GM21529 (cell line): Measurements from ENCODE around the gene ZC3H7B.
"Not testable (repeated sequence)": the region's sequence is repeated elsewhere in the genome, so short reads cannot be mapped to it uniquely, and the experiment has no call there.

Experiments
- ATAC-seq: cut with Tn5 transposase; IDR thresholded peaks from one replicate; pipeline ENCODE4 v1.9.1; 2021; ENCODE audit not compliant: unreplicated experiment

Gene ZC3H7B, protein sequence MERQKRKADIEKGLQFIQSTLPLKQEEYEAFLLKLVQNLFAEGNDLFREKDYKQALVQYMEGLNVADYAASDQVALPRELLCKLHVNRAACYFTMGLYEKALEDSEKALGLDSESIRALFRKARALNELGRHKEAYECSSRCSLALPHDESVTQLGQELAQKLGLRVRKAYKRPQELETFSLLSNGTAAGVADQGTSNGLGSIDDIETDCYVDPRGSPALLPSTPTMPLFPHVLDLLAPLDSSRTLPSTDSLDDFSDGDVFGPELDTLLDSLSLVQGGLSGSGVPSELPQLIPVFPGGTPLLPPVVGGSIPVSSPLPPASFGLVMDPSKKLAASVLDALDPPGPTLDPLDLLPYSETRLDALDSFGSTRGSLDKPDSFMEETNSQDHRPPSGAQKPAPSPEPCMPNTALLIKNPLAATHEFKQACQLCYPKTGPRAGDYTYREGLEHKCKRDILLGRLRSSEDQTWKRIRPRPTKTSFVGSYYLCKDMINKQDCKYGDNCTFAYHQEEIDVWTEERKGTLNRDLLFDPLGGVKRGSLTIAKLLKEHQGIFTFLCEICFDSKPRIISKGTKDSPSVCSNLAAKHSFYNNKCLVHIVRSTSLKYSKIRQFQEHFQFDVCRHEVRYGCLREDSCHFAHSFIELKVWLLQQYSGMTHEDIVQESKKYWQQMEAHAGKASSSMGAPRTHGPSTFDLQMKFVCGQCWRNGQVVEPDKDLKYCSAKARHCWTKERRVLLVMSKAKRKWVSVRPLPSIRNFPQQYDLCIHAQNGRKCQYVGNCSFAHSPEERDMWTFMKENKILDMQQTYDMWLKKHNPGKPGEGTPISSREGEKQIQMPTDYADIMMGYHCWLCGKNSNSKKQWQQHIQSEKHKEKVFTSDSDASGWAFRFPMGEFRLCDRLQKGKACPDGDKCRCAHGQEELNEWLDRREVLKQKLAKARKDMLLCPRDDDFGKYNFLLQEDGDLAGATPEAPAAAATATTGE

DNA sequence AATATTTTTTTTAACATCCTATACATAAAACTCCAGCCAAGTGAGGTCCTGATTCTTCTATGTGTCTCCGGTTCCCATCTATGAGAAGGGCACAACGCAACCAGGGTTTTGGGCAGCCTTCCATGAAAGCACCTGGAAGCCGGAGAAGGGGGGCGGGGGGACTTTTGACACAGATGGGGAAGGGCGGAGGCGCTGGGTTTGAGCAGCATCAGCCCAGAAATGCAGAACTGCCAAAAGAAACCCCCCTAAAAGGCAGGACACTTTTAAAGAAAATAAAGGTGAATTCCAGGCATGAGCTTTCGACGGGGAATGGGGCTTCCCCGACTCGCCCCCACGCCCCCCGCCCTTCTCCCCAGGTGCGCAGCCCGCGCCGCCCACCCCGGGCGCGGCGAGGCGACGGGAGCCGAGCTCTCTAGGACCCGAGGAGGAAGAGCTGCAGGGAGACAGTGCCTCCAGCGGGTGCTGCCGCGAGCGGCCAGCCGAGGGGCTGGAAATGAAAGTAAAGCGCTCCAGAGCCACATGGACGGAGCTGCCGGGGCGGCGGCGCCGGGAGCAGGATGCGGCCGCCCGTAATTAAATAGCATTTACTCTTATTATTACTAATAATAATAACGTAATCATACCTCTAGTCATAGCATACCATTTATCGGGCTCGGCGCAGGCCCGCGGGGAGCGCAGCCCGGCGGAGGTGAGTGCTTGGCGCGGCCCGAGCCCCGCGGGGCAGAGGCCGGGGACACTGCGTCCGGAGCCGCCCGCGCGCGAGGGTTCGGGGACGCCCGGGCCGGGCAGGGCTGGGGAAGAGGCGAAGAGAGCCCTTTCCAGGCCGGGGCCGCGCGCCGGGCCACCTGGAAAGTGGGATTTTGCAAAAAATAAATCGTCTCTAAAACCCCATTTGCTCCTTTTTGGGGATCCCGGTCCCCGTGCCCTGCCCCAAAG is at the start of gene ZC3H7B:
Gene ZC3H7B, plus strand, starts transcription at position 441 of the 936 bp plus-strand sequence. CDS start 19,136 bp downstream, outside the sequence.
- peak; percentile 87 for ATAC-seq

GRCh38 chr22:41252365-41252764 is 49.0 kb upstream of the ZC3H7B start:
- ATAC-seq, result no peak

DNA sequence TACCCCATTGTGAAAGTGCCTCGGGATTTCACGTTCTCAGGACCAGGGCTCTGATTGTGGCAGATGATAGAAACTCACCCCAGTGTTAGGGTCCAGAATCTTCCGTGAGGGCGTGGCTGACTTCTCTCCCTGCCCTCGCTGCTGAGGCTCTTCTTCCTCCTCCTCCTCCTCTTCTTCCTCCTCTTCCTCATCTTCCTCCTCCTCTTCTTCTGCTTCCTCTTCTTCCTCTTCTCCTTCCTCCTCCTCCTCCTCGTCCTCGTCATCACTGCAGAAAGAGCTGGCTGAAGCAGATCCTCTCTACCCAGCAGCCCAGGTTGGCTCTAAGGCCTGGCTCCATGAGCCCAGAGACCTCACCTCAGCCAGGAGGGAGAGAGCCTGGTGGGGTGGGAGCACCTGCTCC is 47.1 kb upstream of the ZC3H7B start:
- no peak for ATAC-seq

- ATAC-seq, result no peak
These were observed 44.8 kb upstream of the ZC3H7B start for GRCh38 chr22:41256254-41257253.

- no peak for ATAC-seq
These were observed 43.6 kb upstream of the ZC3H7B start for GRCh38 chr22:41257696-41258095.

GRCh38 chr22:41259756-41260155 is 41.6 kb upstream of the ZC3H7B start:
- ATAC-seq, result not testable (repeated sequence)

GRCh38 chr22:41260871-41261270 is 40.5 kb upstream of the ZC3H7B start:
- no peak for ATAC-seq

DNA sequence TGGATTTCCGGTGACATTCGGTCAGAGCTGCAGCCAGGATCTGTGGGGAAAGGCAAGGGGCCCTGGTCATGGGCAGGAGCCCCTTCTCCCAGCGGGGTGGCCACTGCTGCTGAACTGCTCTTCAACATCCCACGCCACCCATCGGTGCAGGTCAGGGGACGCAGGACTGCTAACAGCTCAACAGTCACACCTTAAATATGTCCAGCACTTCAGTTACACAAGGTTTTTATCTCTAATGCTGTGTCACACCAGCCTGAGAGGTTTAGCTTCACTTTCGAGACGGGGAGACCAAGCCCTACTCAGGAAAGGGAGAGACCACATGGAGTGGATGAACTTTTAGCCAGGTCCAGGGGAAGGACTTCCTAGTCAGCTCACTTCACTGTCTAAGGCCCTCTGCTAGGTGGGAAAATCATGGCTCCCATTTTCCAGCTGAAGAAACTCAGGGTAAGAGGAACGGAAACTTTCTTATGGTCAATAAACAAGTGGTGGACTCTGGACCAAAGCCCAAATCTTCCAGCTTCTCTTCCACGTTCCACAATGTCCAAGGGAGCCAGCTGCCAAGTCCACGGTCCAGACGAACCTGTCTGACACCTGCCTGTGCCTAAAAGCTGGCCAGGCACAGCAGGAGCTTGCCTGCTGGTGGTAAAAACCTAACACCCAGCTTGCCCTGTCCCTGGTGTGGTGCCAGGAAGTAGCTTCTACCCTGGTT is 39.6 kb upstream of the ZC3H7B start:
- ATAC-seq, result no peak

GRCh38 chr22:41262250-41262765 is 39.0 kb upstream of the ZC3H7B start:
- ATAC-seq, result no peak

- ATAC-seq, result no peak
These were observed 37.6 kb upstream of the ZC3H7B start for GRCh38 chr22:41263704-41264103.

GRCh38 chr22:41264408-41264941 is 36.9 kb upstream of the ZC3H7B start:
- no peak for ATAC-seq

- ATAC-seq, result no peak
These were observed 33.4 kb upstream of the ZC3H7B start for GRCh38 chr22:41267958-41268357.

- ATAC-seq, result no peak
These were observed 29.5 kb upstream of the ZC3H7B start for GRCh38 chr22:41271787-41272186.

GRCh38 chr22:41273128-41273527 is 28.2 kb upstream of the ZC3H7B start:
- ATAC-seq, result no peak

DNA sequence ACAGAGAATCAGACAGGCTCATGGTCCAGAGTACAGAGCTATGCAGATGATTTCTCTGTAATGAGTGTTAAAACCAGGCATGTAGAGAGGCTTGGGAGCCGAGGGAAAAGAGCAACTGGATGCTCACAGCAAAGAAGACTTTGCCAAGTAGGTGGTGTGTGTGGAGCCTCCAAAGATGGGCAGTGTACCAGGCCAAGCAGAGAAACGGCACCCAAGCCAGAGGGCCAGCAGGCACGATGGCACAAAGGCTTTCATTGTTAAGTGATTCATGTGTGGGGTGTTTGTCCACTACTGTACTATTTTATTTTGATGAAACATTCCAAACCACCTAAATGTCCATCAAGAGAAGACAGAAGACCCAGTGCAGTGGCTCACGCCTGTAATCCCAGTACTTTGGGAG is 26.5 kb upstream of the ZC3H7B start:
- no peak for ATAC-seq

- ATAC-seq, result no peak
These were observed 21.3 kb upstream of the ZC3H7B start for GRCh38 chr22:41280065-41280464.

GRCh38 chr22:41280854-41281253 is 20.5 kb upstream of the ZC3H7B start:
- no peak for ATAC-seq

- ATAC-seq, result no peak
These were observed 16.9 kb upstream of the ZC3H7B start for GRCh38 chr22:41284465-41284864.
